Caco-2 (cell line): Measurements from ENCODE around the gene ERMAP. TPM values are rescaled to one million over a fixed set of nuclear protein-coding genes. Genes with fewer than 3 reads are reported as not detected.

ENCODE experiments used
- BruUV-seq: library from RNA; stranded (reverse); fragments of 400-500 nt; replicated peaks from 2 replicates; lab custom pipeline; 2021; lab: Mats Ljungman, UMichigan
- CTCF ChIA-PET: fragments of 300-600 bp; sonication (Branson Sonifier 250); formaldehyde crosslinking; loops from one replicate; lab custom pipeline; 2022; ENCODE audit warnings: antibody characterized with exemption; lab: Charles Lee
- POLR2A ChIA-PET: fragments of 300-600 bp; sonication (Branson Sonifier 250); formaldehyde crosslinking; loops from one replicate; lab custom pipeline; 2022; ENCODE audit warnings: antibody characterized with exemption; lab: Charles Lee
- DNase-seq, 2 experiments: peaks; one replicate each; pipeline versions ENCODE4 v3.0.0 to v3.0.0-alpha.2; 2020 to 2022
- H3K27me3 ChIP-seq: replicated peaks from 2 replicates; pipeline ENCODE4 v1.6.0; 2011; ENCODE audit warnings: low read length; ENCODE audit not compliant: control insufficient read depth, insufficient read depth
- H3K36me3 ChIP-seq: 2 replicates; pipeline ENCODE4 v1.5.1; 2011; ENCODE audit warnings: low read length; ENCODE audit not compliant: control insufficient read depth, insufficient read depth
- H3K4me1 ChIP-seq: fragments of 250-450 bp; sonication (Bioruptor Pico); 2 replicates; pipeline ENCODE4 v1.5.1; 2020; ENCODE audit warnings: mild to moderate bottlenecking
- H3K4me3 ChIP-seq: 2 replicates; pipeline ENCODE4 v1.5.1; 2011; ENCODE audit warnings: low read depth, mild to moderate bottlenecking, control low read depth, low read length
- H3K9me3 ChIP-seq: fragments of 250-450 bp; sonication (Bioruptor Pico); 2 replicates; pipeline ENCODE4 v1.5.1; 2020; ENCODE audit warnings: mild to moderate bottlenecking, moderate library complexity
- H3K27ac Mint-ChIP-seq: one replicate; pipeline ENCODE4 v1.8.0; 2022; ENCODE audit warnings: mixed read lengths; ENCODE audit not compliant: unreplicated experiment
- H3K27me3 Mint-ChIP-seq: one replicate; pipeline ENCODE4 v1.8.0; 2022; ENCODE audit warnings: mixed read lengths; ENCODE audit not compliant: insufficient read depth, unreplicated experiment
- H3K36me3 Mint-ChIP-seq: one replicate; pipeline ENCODE4 v1.8.0; 2022; ENCODE audit warnings: mild to moderate bottlenecking, mixed read lengths; ENCODE audit not compliant: insufficient read depth, unreplicated experiment
- H3K4me1 Mint-ChIP-seq: one replicate; pipeline ENCODE4 v1.8.0; 2022; ENCODE audit warnings: low read depth, mixed read lengths; ENCODE audit not compliant: unreplicated experiment
- H3K4me3 Mint-ChIP-seq: one replicate; pipeline ENCODE4 v1.8.0; 2022; ENCODE audit warnings: mild to moderate bottlenecking, moderate library complexity, mixed read lengths; ENCODE audit not compliant: unreplicated experiment
- H3K9me3 Mint-ChIP-seq: one replicate; pipeline ENCODE4 v1.8.0; 2022; ENCODE audit warnings: mixed read lengths; ENCODE audit not compliant: unreplicated experiment
- intact Hi-C: fragments of 100-400 bp; cut with micrococcal nuclease; formaldehyde crosslinking; loops from one replicate; pipeline ENCODE4 v1.10.0; 2022; ENCODE audit not compliant: unreplicated experiment
- total RNA-seq: library from RNA; stranded (reverse); gene quantifications from 2 replicates; pipeline ENCODE4 v1.2.3, GENCODE V29; 2022
- TF ChIP-seq, protein P1 (sequence below), 2 experiments: fragments of 200-600 bp in 1 of 2; IDR thresholded peaks; 1 replicate in 1 of 2; 2 replicates in 1 of 2; pipeline versions ENCODE4 v1.5.1 to v1.8.0; 2011 to 2022; ENCODE audit warnings: antibody characterized with exemption in 1 of 2, control low read depth in 1 of 2, inconsistent platforms in 1 of 2, low read depth in 1 of 2, low read length in 1 of 2, mild to moderate bottlenecking in 1 of 2, moderate library complexity in 1 of 2; ENCODE audit not compliant: insufficient read depth in 1 of 2, severe bottlenecking in 1 of 2, unreplicated experiment in 1 of 2

Gene ERMAP
- total RNA-seq, 1 experiment from 2014 or later: 4.8 TPM

DNA sequence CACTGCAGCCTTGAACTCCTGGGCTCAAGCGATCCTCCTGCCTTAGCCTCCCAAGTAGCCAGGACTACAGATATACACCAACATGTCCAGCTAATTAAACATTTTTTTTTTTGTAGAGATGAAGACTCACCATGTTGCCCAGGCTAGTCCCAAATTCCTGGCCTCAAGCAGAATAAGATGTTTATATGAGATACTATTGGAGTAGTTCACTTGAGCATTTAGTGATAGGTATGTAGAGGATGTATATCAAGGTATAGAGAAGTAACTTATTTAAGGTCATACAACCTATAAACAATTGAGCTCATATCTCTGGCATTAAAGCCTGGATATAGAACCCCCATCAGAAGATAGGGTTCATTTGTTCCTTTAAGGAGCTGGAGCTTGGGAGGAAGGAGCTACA is 36.7 kb upstream of the ERMAP start:
- H3K27me3 Mint-ChIP-seq: no peaks in the 10 kb centered on the region
- H3K4me1 Mint-ChIP-seq: no peaks in the 10 kb centered on the region
- Histone ChIP-seq H3K4me3 (no peak overlapping the region), H3K27me3 (no peaks in the 10 kb centered on the region), H3K4me1 (no peaks in the 10 kb centered on the region), H3K9me3 (no peaks in the 10 kb centered on the region), H3K36me3 (no peaks in the 10 kb centered on the region; the same call in none of the 2 replicates)
- no peak overlapping the region for H3K27ac Mint-ChIP-seq
- H3K4me3 Mint-ChIP-seq: no peak overlapping the region
- no peak for DNase-seq
- H3K36me3 Mint-ChIP-seq: peaks cover 46% of the 10 kb centered on the region
- ChIA-PET CTCF (no interaction called here), POLR2A (no interaction called here)
- no TSS peak for BruUV-seq
- TF ChIP-seq, protein P1, sequence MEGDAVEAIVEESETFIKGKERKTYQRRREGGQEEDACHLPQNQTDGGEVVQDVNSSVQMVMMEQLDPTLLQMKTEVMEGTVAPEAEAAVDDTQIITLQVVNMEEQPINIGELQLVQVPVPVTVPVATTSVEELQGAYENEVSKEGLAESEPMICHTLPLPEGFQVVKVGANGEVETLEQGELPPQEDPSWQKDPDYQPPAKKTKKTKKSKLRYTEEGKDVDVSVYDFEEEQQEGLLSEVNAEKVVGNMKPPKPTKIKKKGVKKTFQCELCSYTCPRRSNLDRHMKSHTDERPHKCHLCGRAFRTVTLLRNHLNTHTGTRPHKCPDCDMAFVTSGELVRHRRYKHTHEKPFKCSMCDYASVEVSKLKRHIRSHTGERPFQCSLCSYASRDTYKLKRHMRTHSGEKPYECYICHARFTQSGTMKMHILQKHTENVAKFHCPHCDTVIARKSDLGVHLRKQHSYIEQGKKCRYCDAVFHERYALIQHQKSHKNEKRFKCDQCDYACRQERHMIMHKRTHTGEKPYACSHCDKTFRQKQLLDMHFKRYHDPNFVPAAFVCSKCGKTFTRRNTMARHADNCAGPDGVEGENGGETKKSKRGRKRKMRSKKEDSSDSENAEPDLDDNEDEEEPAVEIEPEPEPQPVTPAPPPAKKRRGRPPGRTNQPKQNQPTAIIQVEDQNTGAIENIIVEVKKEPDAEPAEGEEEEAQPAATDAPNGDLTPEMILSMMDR (IDR thresholded peaks at IDR 0.05; ENCODE audit: insufficient read depth in 1 of 2, low read depth in 1 of 2, low read length in 1 of 2, severe bottlenecking in 1 of 2, unreplicated experiment in 1 of 2): no peak
- H3K9me3 Mint-ChIP-seq: no peaks in the 10 kb centered on the region
- intact Hi-C loops: no loop called here

- Histone ChIP-seq H3K4me1 (no peaks in the 10 kb centered on the region), H3K36me3 (no peaks in the 10 kb centered on the region), H3K4me3 (no peak overlapping the region), H3K27me3 (no peaks in the 10 kb centered on the region), H3K9me3 (no peaks in the 10 kb centered on the region)
- Mint-ChIP-seq H3K4me1 (no peaks in the 10 kb centered on the region), H3K27me3 (no peaks in the 10 kb centered on the region), H3K4me3 (no peak overlapping the region), H3K9me3 (no peaks in the 10 kb centered on the region), H3K36me3 (peaks cover 33% of the 10 kb centered on the region), H3K27ac (no peak overlapping the region)
- no TSS peak for BruUV-seq
- ChIA-PET CTCF (interaction anchor here (1.0 kb wide), 1 partner anchor 24 kb away, joined by 3 read pairs; no protein-coding TSS in a partner anchor), POLR2A (no interaction called here)
- intact Hi-C loops: no loop called here
- no peak for DNase-seq
- TF ChIP-seq, protein P1 (IDR thresholded peaks at IDR 0.05; ENCODE audit: insufficient read depth in 1 of 2, low read depth in 1 of 2, low read length in 1 of 2, severe bottlenecking in 1 of 2, unreplicated experiment in 1 of 2): no peak
These were observed 33.8 kb upstream of the ERMAP start for GRCh38 chr1:42783092-42783491.

GRCh38 chr1:42784547-42784945 is 32.4 kb upstream of the ERMAP start:
- Histone ChIP-seq H3K4me1 (no peaks in the 10 kb centered on the region), H3K27me3 (no peaks in the 10 kb centered on the region), H3K9me3 (no peaks in the 10 kb centered on the region), H3K36me3 (no peaks in the 10 kb centered on the region), H3K4me3 (no peak overlapping the region)
- no peaks in the 10 kb centered on the region for H3K9me3 Mint-ChIP-seq
- DNase-seq: no peak
- H3K36me3 Mint-ChIP-seq: peaks cover 24% of the 10 kb centered on the region
- no peaks in the 10 kb centered on the region for H3K4me1 Mint-ChIP-seq
- intact Hi-C loops: no loop called here
- ChIA-PET CTCF (no interaction called here), POLR2A (no interaction called here)
- no peak overlapping the region for H3K4me3 Mint-ChIP-seq
- BruUV-seq: no TSS peak
- TF ChIP-seq, protein P1 (IDR thresholded peaks at IDR 0.05; ENCODE audit: insufficient read depth in 1 of 2, low read depth in 1 of 2, low read length in 1 of 2, severe bottlenecking in 1 of 2, unreplicated experiment in 1 of 2): no peak
- H3K27ac Mint-ChIP-seq: no peak overlapping the region
- H3K27me3 Mint-ChIP-seq: no peaks in the 10 kb centered on the region
